Endothelial cell of umbilical vein (primary cell): ENCODE results near the gene SMC1B. TPM values are rescaled to one million over a fixed set of nuclear protein-coding genes. Genes with fewer than 3 reads are reported as not detected.

Experiments
- BruUV-seq: library from RNA; stranded (reverse); fragments of 400-500 nt; replicated peaks from 2 replicates; lab custom pipeline; 2021; lab: Mats Ljungman, UMichigan
- CTCF ChIA-PET: fragments of 300-600, 350-600 bp; sonication (Branson Sonifier 250); formaldehyde crosslinking; loops from one replicate; lab custom pipeline; 2021; ENCODE audit warnings: antibody characterized with exemption, inconsistent platforms; lab: Charles Lee
- POLR2A ChIA-PET: fragments of 300-600, 350-600 bp; sonication (Branson Sonifier 250); formaldehyde crosslinking; loops from one replicate; lab custom pipeline; 2021; ENCODE audit warnings: antibody characterized with exemption, inconsistent platforms; lab: Charles Lee
- DNase-seq: peaks from one replicate; pipeline ENCODE4 v3.0.0-alpha.2; 2011; ENCODE audit warnings: low read depth, low spot score
- FAIRE-seq: peaks from 2 replicates; lab custom pipeline; 2011; peaks lifted over from hg19 to GRCh38; lab: Jason Lieb, UNC
- H2AFZ ChIP-seq: 2 replicates; pipeline ENCODE4 v1.6.0; 2012; ENCODE audit warnings: low read depth, low read length, control low read depth, inconsistent platforms
- H3K27ac ChIP-seq: 2 replicates; pipeline ENCODE4 v1.5.1; 2011; ENCODE audit warnings: low read depth, mild to moderate bottlenecking, control low read depth, low read length, moderate library complexity; ENCODE audit not compliant: insufficient read depth
- H3K27me3 ChIP-seq, 2 experiments: 2 replicates each; pipeline versions ENCODE4 v1.6.0 to v1.6.1; 2011; ENCODE audit warnings: low read length in 2 of 2, mixed read lengths in 1 of 2; ENCODE audit not compliant: control insufficient read depth in 2 of 2, insufficient read depth in 2 of 2
- H3K36me3 ChIP-seq, 2 experiments: 2 replicates in 1 of 2; 3 replicates in 1 of 2; pipeline ENCODE4 v1.5.1; 2011; ENCODE audit warnings: low read length in 2 of 2, mild to moderate bottlenecking in 1 of 2, moderate library complexity in 1 of 2; ENCODE audit not compliant: control insufficient read depth in 2 of 2, insufficient read depth in 2 of 2; ENCODE audit errors: extremely low read depth in 1 of 2
- H3K4me1 ChIP-seq: 3 replicates; pipeline ENCODE4 v1.5.1; 2011; ENCODE audit warnings: mild to moderate bottlenecking, low read length; ENCODE audit not compliant: control insufficient read depth, insufficient read depth; ENCODE audit errors: extremely low read depth
- H3K4me2 ChIP-seq: 2 replicates; pipeline ENCODE4 v1.6.1; 2011; ENCODE audit warnings: low read length, control low read depth, mixed read lengths; ENCODE audit not compliant: insufficient read depth
- H3K4me3 ChIP-seq, 3 experiments: fragments of 200-600 bp in 1 of 3; sonication (generic), shearing (Covaris generic) in 1 of 3; replicated peaks in 1 of 3; 2 replicates each; pipeline ENCODE4 v1.5.1; 2011 to 2016; ENCODE audit warnings: control low read depth in 3 of 3, low read length in 3 of 3, mild to moderate bottlenecking in 2 of 3, inconsistent platforms in 1 of 3, low read depth in 1 of 3, moderate library complexity in 1 of 3; ENCODE audit not compliant: insufficient read depth in 1 of 3
- H3K79me2 ChIP-seq: 2 replicates; pipeline ENCODE4 v1.6.0; 2012; ENCODE audit warnings: low read length, inconsistent platforms; ENCODE audit not compliant: control insufficient read depth, insufficient read depth
- H3K9ac ChIP-seq: replicated peaks from 2 replicates; pipeline ENCODE3; 2011; ENCODE audit warnings: low read length, control low read depth; ENCODE audit not compliant: insufficient read depth; ENCODE audit errors: extremely low read depth
- H3K9me1 ChIP-seq: replicated peaks from 3 replicates; pipeline ENCODE4 v1.6.0; 2011; ENCODE audit warnings: mild to moderate bottlenecking, low read length; ENCODE audit not compliant: control insufficient read depth, insufficient read depth; ENCODE audit errors: extremely low read depth
- H3K9me3 ChIP-seq: replicated peaks from 2 replicates; pipeline ENCODE4 v1.5.1; 2012; ENCODE audit warnings: low read length, inconsistent platforms; ENCODE audit not compliant: control insufficient read depth, insufficient read depth
- H4K20me1 ChIP-seq: replicated peaks from 2 replicates; pipeline ENCODE3; 2011; ENCODE audit warnings: mild to moderate bottlenecking, low read length; ENCODE audit not compliant: control insufficient read depth, insufficient read depth; ENCODE audit errors: extremely low read depth
- CTCF ChIP-seq, 2 donors: IDR thresholded peaks; 1 replicate in 1 of 2; 2 replicates in 1 of 2; pipeline ENCODE4 v1.5.1; 2011; ENCODE audit warnings: low read length in 2 of 2, mild to moderate bottlenecking in 2 of 2, moderate library complexity in 2 of 2, control low read depth in 1 of 2, inconsistent platforms in 1 of 2, low read depth in 1 of 2; ENCODE audit not compliant: insufficient read depth in 1 of 2; ENCODE audit errors: extremely low read depth in 1 of 2
- EZH2 ChIP-seq: IDR thresholded peaks from 2 replicates; pipeline ENCODE4 v1.6.1; 2012; ENCODE audit warnings: borderline replicate concordance, low read depth, mild to moderate bottlenecking, moderate library complexity, low read length, inconsistent platforms; ENCODE audit not compliant: severe bottlenecking
- FOS ChIP-seq: IDR thresholded peaks from 2 replicates; pipeline ENCODE4 v1.6.1; 2011; ENCODE audit warnings: mild to moderate bottlenecking, low read length, moderate library complexity, borderline replicate concordance; ENCODE audit not compliant: insufficient read depth
- GATA2 ChIP-seq: IDR thresholded peaks from 2 replicates; pipeline ENCODE4 v1.7.0; 2011; ENCODE audit warnings: low read depth, mild to moderate bottlenecking, moderate library complexity, mixed read lengths, low read length; ENCODE audit not compliant: insufficient read length, insufficient read depth
- JUN ChIP-seq: IDR thresholded peaks from 2 replicates; pipeline ENCODE4 v1.6.1; 2011; ENCODE audit warnings: borderline replicate concordance, low read depth; ENCODE audit not compliant: insufficient read length, insufficient read depth
- MYC ChIP-seq: IDR thresholded peaks from one replicate; pipeline ENCODE4 v1.6.1; 2011; ENCODE audit warnings: mild to moderate bottlenecking, low read depth, low read length
- POLR2A ChIP-seq: IDR thresholded peaks from 2 replicates; pipeline ENCODE4 v1.6.1; 2012; ENCODE audit warnings: low read depth, mild to moderate bottlenecking, control low read depth, low read length
- POLR2AphosphoS5 ChIP-seq: IDR thresholded peaks from 2 replicates; pipeline ENCODE4 v1.6.1; 2012; ENCODE audit warnings: low read depth, mild to moderate bottlenecking, control low read depth, low read length, moderate library complexity; ENCODE audit not compliant: insufficient read depth
- dilution Hi-C: fragments of 300-500 bp; cut with MboI; formaldehyde crosslinking; loops from one replicate; pipeline ENCODE4 v1.15.0; 2019; ENCODE audit warnings: low sequenced_read_pairs; ENCODE audit not compliant: extremely low pct_ligation_motif_present
- intact Hi-C: fragments of 100-400 bp; cut with micrococcal nuclease; formaldehyde crosslinking; loops from one replicate; pipeline ENCODE4 v1.10.0; 2022
- polyA plus RNA-seq, 4 experiments: library from polyadenylated mRNA; depleted of rRNA in 3 of 4; stranded (reverse) in 3 of 4; unstranded in 1 of 4; fragments of >200 nt; gene quantifications; 2 replicates each; pipeline versions ENCODE4 v1.2.1 to v1.2.3, GENCODE V29; 2011 to 2012; ENCODE audit warnings: missing spikeins in 1 of 4
- total RNA-seq: library from RNA; stranded (reverse); gene quantifications from 2 replicates; pipeline ENCODE4 v1.2.3, GENCODE V29; 2021
- TF ChIP-seq, protein P1 (sequence below): IDR thresholded peaks from 2 replicates; pipeline ENCODE4 v1.6.1; 2011; ENCODE audit not compliant: insufficient read depth, insufficient read length

The SMC1B gene
- total and polyA plus RNA-seq, 2 donors (not counting 3 experiments of a cell fraction or from before 2014, with no cell fraction given) = 0.07 TPM; not detected in 1

DNA sequence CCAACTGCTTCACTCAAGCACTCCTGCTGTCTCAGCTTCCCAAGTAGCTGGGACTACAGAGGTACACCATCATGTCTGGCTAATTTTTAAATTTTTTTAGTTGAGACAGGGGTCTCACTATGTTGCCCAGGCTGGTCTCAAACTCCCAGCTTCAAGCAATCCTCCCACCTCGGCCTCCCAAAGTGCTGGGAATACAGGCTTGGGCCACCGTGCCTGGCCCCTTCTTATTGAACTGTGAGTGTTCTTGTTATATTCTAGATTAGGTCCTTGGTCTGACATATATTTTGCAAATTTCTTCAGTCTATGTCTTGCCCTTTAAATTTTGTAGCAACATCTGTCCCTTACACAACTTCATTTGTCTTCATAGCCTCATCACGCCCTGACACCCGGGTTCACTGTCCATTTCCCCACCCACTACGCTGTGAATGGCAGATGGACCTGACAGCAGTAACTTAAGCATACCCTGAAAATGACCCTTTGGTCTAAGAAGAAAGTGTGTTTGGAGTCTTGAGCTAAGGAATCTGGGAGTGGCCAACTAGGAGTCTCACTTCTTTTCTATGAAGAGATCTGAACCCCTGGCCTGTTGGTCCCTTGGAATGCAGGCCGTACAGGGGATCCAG lies 107.8 kb downstream of the SMC1B start:
- peaks cover 8% of the 10 kb centered on the region for H3K4me1 ChIP-seq
- H3K4me3 ChIP-seq = no peak overlapping the region
- no peaks in the 10 kb centered on the region for H3K9me1 ChIP-seq
- peaks cover 6% of the 10 kb centered on the region for H3K79me2 ChIP-seq
- ChIA-PET CTCF (interaction anchor here (0.9 kb wide), 1 partner anchor 12 kb away, joined by 3 read pairs; no protein-coding TSS in a partner anchor), POLR2A (no interaction called here)
- no peak overlapping the region for H3K9ac ChIP-seq
- FAIRE-seq (no peak), DNase-seq (no peak)
- H3K27ac ChIP-seq = no peak overlapping the region
- intact Hi-C loops = no loop called here
- H3K27me3 ChIP-seq = no peaks in the 10 kb centered on the region
- BruUV-seq = no TSS peak
- dilution Hi-C loops = no loop called here
- H3K36me3 ChIP-seq = no peaks in the 10 kb centered on the region
- no peak overlapping the region for H2AFZ ChIP-seq
- no peak overlapping the region for H3K4me2 ChIP-seq
- H3K9me3 ChIP-seq = no peaks in the 10 kb centered on the region
- TF ChIP-seq POLR2A (no peak), GATA2 (no peak), CTCF (IDR thresholded peaks at IDR 0.05; ENCODE audit: extremely low read depth in 1 of 2, insufficient read depth in 1 of 2, low read depth in 1 of 2, low read length in 2 of 2) (no peak)
- TF ChIP-seq, protein P1, sequence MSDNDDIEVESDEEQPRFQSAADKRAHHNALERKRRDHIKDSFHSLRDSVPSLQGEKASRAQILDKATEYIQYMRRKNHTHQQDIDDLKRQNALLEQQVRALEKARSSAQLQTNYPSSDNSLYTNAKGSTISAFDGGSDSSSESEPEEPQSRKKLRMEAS = no peak
- no peaks in the 10 kb centered on the region for H4K20me1 ChIP-seq

DNA sequence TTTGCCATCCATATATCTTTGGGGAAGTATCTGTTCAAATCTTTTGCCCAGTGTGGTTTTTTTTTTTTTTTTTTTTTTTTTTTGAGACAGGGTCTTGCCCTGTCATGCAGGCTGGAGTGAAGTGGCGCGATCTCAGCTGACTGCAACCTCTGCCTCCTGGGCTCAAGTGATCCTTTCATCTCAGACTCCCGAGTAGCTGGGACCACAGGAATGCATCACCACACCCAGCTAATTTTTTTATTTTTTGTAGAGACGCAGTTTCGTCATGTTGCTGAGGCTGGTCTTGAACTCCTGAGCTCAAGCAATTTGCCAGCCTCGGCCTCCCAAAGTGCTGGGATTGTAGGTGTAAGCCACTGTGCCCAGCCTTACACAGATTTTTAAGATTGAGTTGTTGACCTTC lies 108.4 kb downstream of the SMC1B start:
- H3K27me3 ChIP-seq = peaks cover 0 to 2% of the 10 kb centered on the region in 2 experiments
- no peaks in the 10 kb centered on the region for H3K36me3 ChIP-seq
- CTCF ChIA-PET = interaction anchor here (0.7 kb wide), 1 partner anchor 40 kb away, joined by 3 read pairs; no protein-coding TSS in a partner anchor
- no peak overlapping the region for H2AFZ ChIP-seq
- intact Hi-C loops = no loop called here
- H3K79me2 ChIP-seq = peaks cover under 1% of the 10 kb centered on the region
- H3K27ac ChIP-seq = no peak overlapping the region
- H3K9me3 ChIP-seq = no peaks in the 10 kb centered on the region
- no peak for TF ChIP-seq FOS
- no peak for TF ChIP-seq POLR2AphosphoS5
- TF ChIP-seq, protein P1 = no peak
- TF ChIP-seq CTCF (IDR thresholded peaks at IDR 0.05; ENCODE audit: extremely low read depth in 1 of 2, insufficient read depth in 1 of 2, low read depth in 1 of 2, low read length in 2 of 2) = no peak
- TF ChIP-seq GATA2 = no peak
- no peak for TF ChIP-seq POLR2A
- no peak for TF ChIP-seq JUN
- no peak for TF ChIP-seq EZH2
- no peak for TF ChIP-seq MYC
- dilution Hi-C loops = no loop called here
- no peak for FAIRE-seq
- no TSS peak for BruUV-seq
- no peak overlapping the region for H3K4me3 ChIP-seq
- no peaks in the 10 kb centered on the region for H4K20me1 ChIP-seq
- H3K4me2 ChIP-seq = no peak overlapping the region
- H3K9ac ChIP-seq = no peak overlapping the region
- no peak for DNase-seq
- H3K9me1 ChIP-seq = no peaks in the 10 kb centered on the region
- POLR2A ChIA-PET = no interaction called here
- H3K4me1 ChIP-seq = peaks cover 7% of the 10 kb centered on the region
